Left forelimb (tissue), 1 donor: ENCODE data around the gene EFCC1.
"Not testable (repeated sequence)": the region's sequence is repeated elsewhere in the genome, so short reads cannot be mapped to it uniquely, and the experiment has no call there.

Experiments
- DNase-seq: peaks from one replicate; pipeline ENCODE4 v3.0.0-alpha.2; 2018; ENCODE audit warnings: low spot score

The EFCC1 gene

GRCh38 chr3:129054605-129055104 lies 53.6 kb downstream of the EFCC1 start:
- no peak for DNase-seq

GRCh38 chr3:129056451-129057173 lies 55.5 kb downstream of the EFCC1 start:
- no peak for DNase-seq

- no peak for DNase-seq
Measured at GRCh38 chr3:129057249-129057648, 56.1 kb downstream of the EFCC1 start.

- DNase-seq: no peak
Measured at GRCh38 chr3:129058441-129059200, 57.5 kb downstream of the EFCC1 start.

GRCh38 chr3:129059311-129059958 lies 58.3 kb downstream of the EFCC1 start:
- DNase-seq: no peak

- no peak for DNase-seq
Measured at GRCh38 chr3:129060276-129061022, 59.3 kb downstream of the EFCC1 start, which contains the start of gene GP9. TSS of gene GP9 (plus strand) at chr3:129060779. CDS start at chr3:129061740, 961 bp downstream.

GRCh38 chr3:129061023-129061887 lies 60.2 kb downstream of the EFCC1 start:
- no peak for DNase-seq

GRCh38 chr3:129061888-129062834 lies 61.1 kb downstream of the EFCC1 start:
- no peak for DNase-seq

GRCh38 chr3:129063091-129063640 lies 62.1 kb downstream of the EFCC1 start:
- no peak for DNase-seq

- no peak for DNase-seq
Measured at GRCh38 chr3:129063841-129064482, 62.9 kb downstream of the EFCC1 start.

GRCh38 chr3:129065016-129065719 lies 64.1 kb downstream of the EFCC1 start:
- no peak for DNase-seq

- no peak for DNase-seq
Measured at GRCh38 chr3:129065720-129066073, 64.6 kb downstream of the EFCC1 start.

GRCh38 chr3:129067719-129068118 lies 66.6 kb downstream of the EFCC1 start:
- not testable (repeated sequence) for DNase-seq

- DNase-seq: no peak
Measured at GRCh38 chr3:129068291-129068886, 67.3 kb downstream of the EFCC1 start.

- not testable (repeated sequence) for DNase-seq
Measured at GRCh38 chr3:129069313-129070085, 68.4 kb downstream of the EFCC1 start.

GRCh38 chr3:129070086-129070885 lies 69.2 kb downstream of the EFCC1 start:
- DNase-seq: no peak
